ENCODE results near the gene COPG2. TPM values are rescaled to one million over a fixed set of nuclear protein-coding genes. Genes with fewer than 3 reads are reported as not detected.

Gene COPG2
- total and polyA plus RNA-seq, 12 donors: 5.3 to 27.2 (median 22.9) TPM

DNA sequence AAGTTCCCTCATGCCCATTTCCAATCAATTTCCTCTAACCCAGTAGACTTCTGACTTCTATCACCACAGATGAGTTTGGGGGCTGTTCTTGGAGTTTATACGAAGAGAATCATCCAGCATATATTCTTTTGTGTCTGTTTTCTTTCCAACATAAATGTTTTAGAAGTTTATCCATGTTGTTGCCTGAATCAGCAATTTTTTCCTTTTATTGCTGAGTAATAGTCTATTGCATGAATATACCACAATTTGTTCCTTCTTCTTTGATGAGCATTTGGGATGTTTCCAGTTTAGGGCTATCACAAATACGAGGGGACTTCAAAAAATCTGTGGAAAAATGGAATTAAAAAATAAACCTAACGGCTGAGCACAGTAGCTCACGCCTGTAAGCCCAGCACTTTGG lies 26.2 kb downstream of the COPG2 start:
- intact Hi-C loops (cut with DNase I): no loop called here

GRCh38 chr7:130641497-130641896 lies 27.1 kb downstream of the COPG2 start:
- H3K27me3 ChIP-seq: no peaks in the 10 kb centered on the region
- intact Hi-C loops (cut with DNase I): no loop called here
- ATAC-seq (no peak), DNase-seq (no peak)
- TF ChIP-seq, protein P1, sequence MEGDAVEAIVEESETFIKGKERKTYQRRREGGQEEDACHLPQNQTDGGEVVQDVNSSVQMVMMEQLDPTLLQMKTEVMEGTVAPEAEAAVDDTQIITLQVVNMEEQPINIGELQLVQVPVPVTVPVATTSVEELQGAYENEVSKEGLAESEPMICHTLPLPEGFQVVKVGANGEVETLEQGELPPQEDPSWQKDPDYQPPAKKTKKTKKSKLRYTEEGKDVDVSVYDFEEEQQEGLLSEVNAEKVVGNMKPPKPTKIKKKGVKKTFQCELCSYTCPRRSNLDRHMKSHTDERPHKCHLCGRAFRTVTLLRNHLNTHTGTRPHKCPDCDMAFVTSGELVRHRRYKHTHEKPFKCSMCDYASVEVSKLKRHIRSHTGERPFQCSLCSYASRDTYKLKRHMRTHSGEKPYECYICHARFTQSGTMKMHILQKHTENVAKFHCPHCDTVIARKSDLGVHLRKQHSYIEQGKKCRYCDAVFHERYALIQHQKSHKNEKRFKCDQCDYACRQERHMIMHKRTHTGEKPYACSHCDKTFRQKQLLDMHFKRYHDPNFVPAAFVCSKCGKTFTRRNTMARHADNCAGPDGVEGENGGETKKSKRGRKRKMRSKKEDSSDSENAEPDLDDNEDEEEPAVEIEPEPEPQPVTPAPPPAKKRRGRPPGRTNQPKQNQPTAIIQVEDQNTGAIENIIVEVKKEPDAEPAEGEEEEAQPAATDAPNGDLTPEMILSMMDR (IDR thresholded peaks at IDR 0.05): no peak
- 95 to 96% methylated on average over 3 of the region's 3 CpGs for WGBS, 2 donors
- H3K4me3 ChIP-seq: no peak overlapping the region
- H3K27ac ChIP-seq: no peak overlapping the region
- H3K36me3 ChIP-seq: peaks cover 0 to 44% (median 9%) of the 10 kb centered on the region in 9 donors
- H3K4me1 ChIP-seq: no peaks in the 10 kb centered on the region
- H3K9me3 ChIP-seq: peaks cover 0 to 10% (median 0%) of the 10 kb centered on the region in 11 donors

More for the DNA sequence above, 26.2 kb downstream of the COPG2 start:
- 86 to 97% methylated on average over 4 of the region's 4 CpGs for WGBS, 2 donors
- Histone ChIP-seq H3K9me3 (peaks cover 0 to 2% (median 0%) of the 10 kb centered on the region in 11 donors), H3K36me3 (peaks cover 0 to 44% (median 6%) of the 10 kb centered on the region in 9 donors), H3K4me3 (no peak overlapping the region), H3K27ac (no peak overlapping the region), H3K27me3 (no peaks in the 10 kb centered on the region), H3K4me1 (no peaks in the 10 kb centered on the region)
- DNase-seq: no peak
- TF ChIP-seq, protein P1 (IDR thresholded peaks at IDR 0.05): no peak
- no peak for ATAC-seq

GRCh38 chr7:130641040-130641439 lies 27.5 kb downstream of the COPG2 start:
- Histone ChIP-seq H3K36me3 (peaks cover 0 to 40% (median 9%) of the 10 kb centered on the region in 9 donors), H3K27me3 (no peaks in the 10 kb centered on the region), H3K27ac (no peak overlapping the region), H3K4me3 (no peak overlapping the region), H3K4me1 (no peaks in the 10 kb centered on the region), H3K9me3 (peaks cover 0 to 14% (median 0%) of the 10 kb centered on the region in 11 donors)
- ATAC-seq: no peak
- TF ChIP-seq, protein P1 (IDR thresholded peaks at IDR 0.05): no peak
- intact Hi-C loops (cut with DNase I): no loop called here
- DNase-seq: no peak
- 98 to 100% methylated on average over 1 of the region's 1 CpG for WGBS, 2 donors

DNA sequence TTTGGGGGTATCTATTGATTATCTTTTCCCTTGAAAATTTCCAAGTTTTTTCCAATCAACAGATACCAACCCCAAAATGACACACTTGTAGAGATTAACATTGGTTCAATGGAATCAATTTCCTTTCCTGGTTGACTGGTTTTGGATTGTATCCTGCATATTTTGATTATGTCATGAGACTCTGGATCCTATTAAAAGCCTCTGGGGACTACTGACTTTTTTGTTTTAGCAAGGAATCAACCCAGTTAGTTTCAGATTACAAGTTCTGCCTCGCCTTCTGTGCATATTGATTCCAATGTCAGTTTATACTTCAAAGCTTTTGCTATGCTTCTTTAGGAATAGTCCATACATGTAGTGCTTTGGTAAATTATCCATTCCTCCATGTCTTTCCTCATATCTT lies 29.2 kb downstream of the COPG2 start:
- DNase-seq (no peak), ATAC-seq (no peak)
- Histone ChIP-seq H3K9me3 (peaks cover 0 to 26% (median 0%) of the 10 kb centered on the region in 11 donors), H3K4me1 (no peaks in the 10 kb centered on the region), H3K4me3 (no peak overlapping the region), H3K36me3 (peaks cover 0 to 24% (median 3%) of the 10 kb centered on the region in 9 donors), H3K27ac (no peak overlapping the region), H3K27me3 (no peaks in the 10 kb centered on the region)
- WGBS, 2 donors: 98 to 100% methylated on average over 1 of the region's 1 CpG
- intact Hi-C loops (cut with DNase I): no loop called here
- TF ChIP-seq, protein P1 (IDR thresholded peaks at IDR 0.05): no peak
